Testis (tissue), 3 donors: ENCODE results near the gene ANKFY1. TPM values are rescaled to one million over a fixed set of nuclear protein-coding genes. Genes with fewer than 3 reads are reported as not detected.

ENCODE experiments used
- DNase-seq: peaks from one replicate; pipeline ENCODE4 v3.0.0-alpha.2; 2019
- H3K27ac ChIP-seq, 2 donors: fragments of 200-600 bp; sonication (generic); one replicate each; pipeline ENCODE4 v1.5.1; 2019
- H3K27me3 ChIP-seq: fragments of 200-600 bp; sonication (generic); one replicate; pipeline ENCODE4 v1.5.1; 2019
- H3K36me3 ChIP-seq: fragments of 200-600 bp; sonication (generic); one replicate; pipeline ENCODE4 v1.5.1; 2017; ENCODE audit warnings: low read depth; ENCODE audit errors: missing control alignments
- H3K4me1 ChIP-seq: fragments of 200-600 bp; sonication (generic); one replicate; pipeline ENCODE4 v1.5.1; 2019
- H3K4me3 ChIP-seq, 2 donors: fragments of 200-600 bp; sonication (generic); one replicate each; pipeline ENCODE4 v1.5.1; 2017 to 2019
- H3K9me3 ChIP-seq: fragments of 200-600 bp; sonication (generic); one replicate; pipeline ENCODE4 v1.5.1; 2017
- POLR2A ChIP-seq: fragments of 450-650 bp; IDR thresholded peaks from one replicate; pipeline ENCODE4 v1.6.1; 2017; ENCODE audit warnings: antibody characterized with exemption, mild to moderate bottlenecking, moderate library complexity
- WGBS, 2 donors: methylation state at CpG; one replicate each; pipeline ENCODE4 v1.1.5; 2018; 5-methylcytosine and 5-hydroxymethylcytosine counted together
- intact Hi-C: fragments of 100-400 bp; cut with DNase I; formaldehyde crosslinking; loops from one replicate; pipeline ENCODE4 v1.15.1; 2023; ENCODE audit warnings: low total_unique reads
- polyA plus RNA-seq: library from polyadenylated mRNA; stranded (reverse); fragments of 350-450 nt; fragmentation: Illumina TruSeq; extraction: RNeasy Lipid Tissue Mini Kit (QIAGEN cat#74804); gene quantifications from one replicate; pipeline ENCODE4 v1.2.3, GENCODE V29; 2014; ENCODE audit warnings: low read depth, low replicate concordance; ENCODE audit not compliant: insufficient read depth
- total RNA-seq, 2 donors: library from RNA; depleted of rRNA; stranded (reverse); fragments of >200 nt; gene quantifications; one replicate each; pipeline ENCODE4 v1.2.3, GENCODE V29; 2016
- TF ChIP-seq, protein P1 (sequence below), 3 experiments: fragments of 450-650 bp in 2 of 3; fragments of 200-600 bp in 1 of 3; sonication (generic) in 1 of 3; IDR thresholded peaks; one replicate each; pipeline ENCODE4 v1.5.1; 2016 to 2019; ENCODE audit warnings: antibody characterized with exemption in 3 of 3, mild to moderate bottlenecking in 2 of 3, moderate library complexity in 1 of 3

Gene ANKFY1
- total and polyA plus RNA-seq, 3 donors from 2014 or later: 20.3 to 40.9 (median 34.6) TPM

DNA sequence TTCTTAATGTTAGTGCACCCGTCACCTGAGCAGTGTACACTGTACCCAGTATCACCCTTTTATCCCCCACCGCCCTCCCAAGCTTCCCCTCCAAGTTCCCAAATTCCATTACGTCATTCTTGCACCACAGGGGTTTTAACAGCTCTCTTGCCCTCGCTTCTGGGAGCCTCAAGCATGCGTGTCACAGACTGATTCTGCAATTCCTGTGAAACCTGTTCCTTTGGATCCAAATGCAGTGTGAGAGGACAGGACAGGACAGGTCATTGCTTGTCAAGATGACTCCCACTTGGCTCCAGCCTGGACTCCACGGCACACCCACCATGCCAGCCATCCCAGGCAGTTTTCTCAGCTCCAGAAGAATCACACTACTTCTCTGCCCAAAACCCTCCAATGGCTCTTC lies 76.7 kb downstream of the ANKFY1 start:
- Histone ChIP-seq H3K4me1 (no peaks in the 10 kb centered on the region), H3K9me3 (no peaks in the 10 kb centered on the region), H3K36me3 (no peaks in the 10 kb centered on the region), H3K27me3 (no peaks in the 10 kb centered on the region), H3K27ac (peak overlapping the region in 1 of 2 donors; percentile 21), H3K4me3 (no peak overlapping the region)
- 71 to 82% methylated on average over 5 to 6 of the region's 6 CpGs for WGBS, 2 donors
- intact Hi-C loops: no loop called here
- TF ChIP-seq, protein P1, sequence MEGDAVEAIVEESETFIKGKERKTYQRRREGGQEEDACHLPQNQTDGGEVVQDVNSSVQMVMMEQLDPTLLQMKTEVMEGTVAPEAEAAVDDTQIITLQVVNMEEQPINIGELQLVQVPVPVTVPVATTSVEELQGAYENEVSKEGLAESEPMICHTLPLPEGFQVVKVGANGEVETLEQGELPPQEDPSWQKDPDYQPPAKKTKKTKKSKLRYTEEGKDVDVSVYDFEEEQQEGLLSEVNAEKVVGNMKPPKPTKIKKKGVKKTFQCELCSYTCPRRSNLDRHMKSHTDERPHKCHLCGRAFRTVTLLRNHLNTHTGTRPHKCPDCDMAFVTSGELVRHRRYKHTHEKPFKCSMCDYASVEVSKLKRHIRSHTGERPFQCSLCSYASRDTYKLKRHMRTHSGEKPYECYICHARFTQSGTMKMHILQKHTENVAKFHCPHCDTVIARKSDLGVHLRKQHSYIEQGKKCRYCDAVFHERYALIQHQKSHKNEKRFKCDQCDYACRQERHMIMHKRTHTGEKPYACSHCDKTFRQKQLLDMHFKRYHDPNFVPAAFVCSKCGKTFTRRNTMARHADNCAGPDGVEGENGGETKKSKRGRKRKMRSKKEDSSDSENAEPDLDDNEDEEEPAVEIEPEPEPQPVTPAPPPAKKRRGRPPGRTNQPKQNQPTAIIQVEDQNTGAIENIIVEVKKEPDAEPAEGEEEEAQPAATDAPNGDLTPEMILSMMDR (IDR thresholded peaks at IDR 0.05): no peak
- no peak for TF ChIP-seq POLR2A
- DNase-seq: no peak

DNA sequence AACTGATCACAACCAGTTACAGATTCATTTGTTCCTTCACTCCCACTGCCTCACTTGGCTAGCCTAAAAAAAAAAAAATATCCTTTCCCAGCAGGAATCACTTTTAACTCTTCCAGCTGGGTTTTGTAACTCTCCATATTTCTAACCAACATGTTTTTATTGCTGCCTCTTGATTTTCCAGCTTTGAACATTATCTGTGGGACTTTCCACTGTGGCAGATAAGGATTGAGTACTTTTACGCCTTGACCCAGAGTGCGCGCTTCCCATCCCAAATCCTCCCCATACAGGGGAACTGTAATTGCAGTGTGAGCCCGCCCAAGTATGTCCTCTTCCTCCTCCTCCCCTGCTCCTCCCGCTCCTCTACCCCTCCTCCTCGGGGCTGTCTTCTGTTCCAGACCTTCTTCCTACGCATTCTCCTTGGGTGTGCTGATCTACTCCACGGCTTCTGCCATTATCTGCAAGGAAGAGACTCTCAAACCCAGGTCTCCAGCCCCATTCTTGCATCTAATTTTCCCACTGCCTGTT lies 77.4 kb downstream of the ANKFY1 start:
- peak; percentile 46 for DNase-seq
- WGBS, 2 donors: 41 to 48% methylated on average over 8 of the region's 8 CpGs
- H3K27me3 ChIP-seq: no peaks in the 10 kb centered on the region
- no peaks in the 10 kb centered on the region for H3K9me3 ChIP-seq
- intact Hi-C loops: no loop called here
- H3K4me1 ChIP-seq: no peaks in the 10 kb centered on the region
- H3K27ac ChIP-seq: no peak overlapping the region
- H3K36me3 ChIP-seq: no peaks in the 10 kb centered on the region
- TF ChIP-seq, protein P1 (IDR thresholded peaks at IDR 0.05): no peak
- no peak for TF ChIP-seq POLR2A
- no peak overlapping the region for H3K4me3 ChIP-seq

DNA sequence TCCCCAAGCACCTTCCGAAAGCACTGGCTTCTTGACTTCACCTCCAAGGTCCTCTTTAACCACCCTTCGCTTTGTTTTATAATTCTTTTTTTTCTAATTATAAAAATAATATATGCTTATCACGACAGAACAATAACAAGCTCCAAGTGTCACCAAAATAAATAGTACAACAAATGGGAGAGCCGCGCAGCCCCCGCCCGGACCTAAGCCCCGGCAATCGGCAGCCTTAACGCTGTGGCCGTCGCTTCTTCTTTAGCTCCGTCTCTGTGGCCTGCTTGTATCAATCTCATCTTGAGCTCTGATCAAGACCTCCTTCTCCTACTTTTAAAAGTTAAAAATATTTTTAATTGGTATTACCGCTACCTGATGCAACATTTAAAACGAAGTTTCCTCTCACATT lies 78.1 kb downstream of the ANKFY1 start:
- intact Hi-C loops: no loop called here

DNA sequence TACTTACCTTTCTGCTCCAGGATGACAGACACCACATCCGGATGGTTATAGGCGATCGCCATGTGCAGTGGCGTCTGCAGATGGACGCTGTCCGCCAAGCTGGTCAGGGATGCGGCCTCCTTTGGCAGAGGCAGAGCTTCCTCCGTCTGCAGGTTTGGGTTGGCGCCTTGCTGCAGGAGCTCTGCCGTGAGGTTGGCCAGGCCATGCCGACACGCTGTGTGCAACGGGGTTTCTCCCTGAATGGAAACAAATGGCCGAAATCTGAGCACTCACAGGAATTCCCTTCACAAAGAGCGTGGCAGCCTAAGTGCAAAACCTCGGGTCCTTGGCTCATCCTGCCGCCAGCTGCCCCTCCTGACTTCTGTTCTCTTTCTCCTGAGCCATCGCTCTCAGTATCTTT lies 79.0 kb downstream of the ANKFY1 start:
- Histone ChIP-seq H3K27ac (no peak overlapping the region), H3K9me3 (no peaks in the 10 kb centered on the region), H3K4me3 (no peak overlapping the region), H3K36me3 (no peaks in the 10 kb centered on the region), H3K27me3 (no peaks in the 10 kb centered on the region), H3K4me1 (no peaks in the 10 kb centered on the region)
- TF ChIP-seq POLR2A: no peak
- TF ChIP-seq, protein P1 (IDR thresholded peaks at IDR 0.05): no peak
- 88 to 92% methylated on average over 16 to 18 of the region's 18 CpGs for WGBS, 2 donors
- intact Hi-C loops: no loop called here
- no peak for DNase-seq

More for the DNA sequence above, 78.1 kb downstream of the ANKFY1 start:
- no peak for DNase-seq
- Histone ChIP-seq H3K9me3 (no peaks in the 10 kb centered on the region), H3K4me1 (no peaks in the 10 kb centered on the region), H3K4me3 (no peak overlapping the region), H3K36me3 (no peaks in the 10 kb centered on the region), H3K27ac (no peak overlapping the region), H3K27me3 (no peaks in the 10 kb centered on the region)
- TF ChIP-seq, protein P1 (IDR thresholded peaks at IDR 0.05): no peak
- no peak for TF ChIP-seq POLR2A
- WGBS, 2 donors: 87 to 92% methylated on average over 15 of the region's 15 CpGs

DNA sequence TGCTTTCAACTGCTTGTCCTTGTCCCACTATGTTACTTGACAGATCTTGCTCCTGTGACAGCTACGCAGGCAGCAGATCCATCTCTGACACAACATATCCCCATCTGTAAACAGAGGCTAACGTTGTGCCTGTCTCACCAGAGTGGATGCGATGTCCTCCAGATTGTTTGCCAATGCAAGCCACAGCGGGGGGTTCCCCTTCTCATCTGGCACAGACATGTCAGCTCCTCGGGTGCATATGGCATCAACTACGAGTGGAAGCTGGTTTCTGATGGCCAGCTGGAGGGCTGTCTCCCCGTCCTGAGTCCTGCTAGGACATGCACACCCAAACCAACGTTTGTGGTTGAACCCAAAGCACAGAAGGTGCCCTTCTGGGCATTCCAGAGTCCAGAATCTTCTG lies 81.7 kb downstream of the ANKFY1 start:
- no peak overlapping the region for H3K27ac ChIP-seq
- no peaks in the 10 kb centered on the region for H3K4me1 ChIP-seq
- intact Hi-C loops: no loop called here
- no peak for DNase-seq
- TF ChIP-seq, protein P1 (IDR thresholded peaks at IDR 0.05): no peak
- TF ChIP-seq POLR2A: no peak
- H3K4me3 ChIP-seq: no peak overlapping the region
- no peaks in the 10 kb centered on the region for H3K27me3 ChIP-seq
- H3K36me3 ChIP-seq: no peaks in the 10 kb centered on the region
- no peaks in the 10 kb centered on the region for H3K9me3 ChIP-seq
- 85 to 89% methylated on average over 8 of the region's 8 CpGs for WGBS, 2 donors
